HG03108 (cell line): Measurements from ENCODE around the gene SLC7A7.
"Not testable (repeated sequence)": the region's sequence is repeated elsewhere in the genome, so short reads cannot be mapped to it uniquely, and the experiment has no call there.

Experiments
- ATAC-seq: cut with Tn5 transposase; IDR thresholded peaks from one replicate; pipeline ENCODE4 v1.9.1; 2021; ENCODE audit warnings: moderate library complexity; ENCODE audit not compliant: unreplicated experiment

The SLC7A7 gene

DNA sequence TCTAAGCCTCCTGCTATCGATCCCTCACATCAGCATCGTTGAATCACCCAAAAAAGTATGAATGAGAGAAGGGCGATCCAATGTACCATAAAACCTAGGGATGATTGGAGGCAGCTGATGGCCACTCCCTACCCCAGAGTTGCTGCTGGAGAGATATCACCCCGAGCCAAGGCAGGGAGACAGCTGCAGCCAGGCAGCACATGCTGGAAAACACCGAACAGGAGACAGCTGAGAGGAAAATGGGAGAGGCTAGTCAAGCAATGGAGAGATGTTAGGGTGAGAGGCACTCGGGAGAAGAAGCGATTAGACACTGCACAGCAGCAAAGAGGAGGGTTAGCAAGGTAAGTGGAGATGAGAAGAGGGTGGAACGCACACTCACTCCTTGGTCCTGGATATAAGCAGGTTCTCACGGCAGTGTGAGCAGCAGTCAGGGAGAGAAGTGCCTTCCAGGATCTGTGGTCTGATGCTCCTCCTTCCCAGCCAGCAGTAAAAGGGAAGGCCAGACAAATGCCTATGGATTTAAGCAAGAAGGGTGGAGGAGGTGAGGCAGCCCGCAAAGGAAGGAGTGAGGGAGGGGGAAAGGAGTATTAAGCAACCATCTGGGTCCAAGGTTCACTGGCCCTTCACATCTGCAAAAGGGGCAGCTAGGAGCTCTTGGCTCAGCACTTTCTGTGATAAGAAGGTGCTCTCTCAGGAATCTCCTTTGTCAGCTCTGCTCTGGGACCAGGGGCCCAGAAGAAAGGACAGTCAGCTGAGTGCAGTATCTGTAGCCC is at the start of gene SLC7A7:
SLC7A7 (minus strand) TSS at position 495 of the 773 bp plus-strand sequence. CDS start 2,037 bp downstream, outside the sequence.
- no peak for ATAC-seq

DNA sequence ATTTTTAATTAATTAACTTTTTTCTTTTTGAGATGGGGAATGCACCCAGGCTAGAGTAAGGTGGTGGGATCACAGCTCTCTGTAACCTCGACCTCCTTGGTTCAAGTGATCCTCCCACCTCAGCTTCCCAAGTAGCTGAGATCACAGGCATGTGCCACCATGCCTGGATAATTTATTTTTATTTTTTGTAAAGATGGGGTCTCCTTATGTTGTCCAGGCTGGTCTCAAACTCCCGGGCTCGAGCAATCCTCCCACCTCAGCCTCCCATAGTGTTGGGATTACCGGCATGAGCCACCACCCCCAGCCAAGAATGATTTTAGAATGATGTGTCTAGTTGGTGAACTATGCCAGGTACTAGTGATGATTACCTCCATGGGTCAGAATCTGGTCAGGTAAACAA is 49.7 kb upstream of the SLC7A7 start:
- ATAC-seq: no peak

DNA sequence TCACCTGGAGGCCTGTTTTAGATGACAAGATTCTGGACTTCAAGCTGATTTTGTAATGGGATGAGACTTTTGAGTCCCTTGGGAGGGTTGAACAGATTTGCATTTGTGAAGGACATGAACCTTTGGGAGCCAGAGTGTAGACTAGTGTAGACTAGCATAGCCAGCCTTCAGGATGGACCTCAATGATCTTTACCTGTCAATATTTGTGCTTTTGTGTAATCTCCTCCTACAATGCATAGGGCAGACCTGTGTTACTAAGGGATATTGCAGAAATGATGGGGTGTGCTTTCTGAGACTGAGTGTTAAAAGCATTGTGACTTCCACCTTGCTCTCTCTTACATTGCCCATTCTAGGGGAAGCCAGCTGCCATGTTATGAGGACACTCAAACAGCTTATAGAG is 46.4 kb upstream of the SLC7A7 start:
- no peak for ATAC-seq

DNA sequence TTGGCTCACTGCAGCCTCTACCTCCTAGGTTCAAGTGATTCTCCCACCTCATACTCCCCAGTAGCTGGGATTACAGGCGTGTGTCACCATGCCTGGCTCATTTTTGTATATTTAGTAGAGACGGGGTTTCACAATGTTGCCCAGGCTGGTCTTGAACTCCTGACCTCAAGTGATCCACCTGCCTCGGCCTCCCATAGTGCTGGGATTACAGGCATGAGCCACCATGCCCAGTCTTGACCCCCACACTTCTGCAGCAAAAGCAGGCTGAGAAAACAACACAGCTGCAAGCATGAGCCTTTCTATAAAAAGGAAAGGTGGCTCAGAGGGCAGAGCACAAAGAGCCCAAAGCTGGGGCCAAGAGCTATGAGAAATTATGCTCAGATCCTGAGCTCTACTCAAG is 45.1 kb upstream of the SLC7A7 start:
- ATAC-seq: not testable (repeated sequence)

DNA sequence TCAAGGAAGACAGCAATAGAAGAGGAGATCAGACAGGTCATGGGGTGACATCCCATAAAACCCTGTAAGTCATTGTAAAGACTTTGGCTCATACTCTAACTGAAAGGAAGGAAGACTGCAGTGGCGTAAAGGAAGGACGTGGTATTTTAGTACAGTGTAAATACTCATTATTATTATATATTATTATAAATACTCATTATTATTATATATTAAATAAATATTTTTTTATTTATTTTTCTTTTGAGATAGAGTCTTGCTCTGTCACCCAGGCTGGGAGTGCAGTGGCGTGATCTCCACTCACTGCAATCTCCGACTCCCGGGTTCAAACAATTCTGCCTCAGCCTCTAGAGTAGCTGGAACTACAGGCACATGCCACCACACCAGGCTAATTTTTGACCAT is 41.2 kb upstream of the SLC7A7 start:
- no peak for ATAC-seq

DNA sequence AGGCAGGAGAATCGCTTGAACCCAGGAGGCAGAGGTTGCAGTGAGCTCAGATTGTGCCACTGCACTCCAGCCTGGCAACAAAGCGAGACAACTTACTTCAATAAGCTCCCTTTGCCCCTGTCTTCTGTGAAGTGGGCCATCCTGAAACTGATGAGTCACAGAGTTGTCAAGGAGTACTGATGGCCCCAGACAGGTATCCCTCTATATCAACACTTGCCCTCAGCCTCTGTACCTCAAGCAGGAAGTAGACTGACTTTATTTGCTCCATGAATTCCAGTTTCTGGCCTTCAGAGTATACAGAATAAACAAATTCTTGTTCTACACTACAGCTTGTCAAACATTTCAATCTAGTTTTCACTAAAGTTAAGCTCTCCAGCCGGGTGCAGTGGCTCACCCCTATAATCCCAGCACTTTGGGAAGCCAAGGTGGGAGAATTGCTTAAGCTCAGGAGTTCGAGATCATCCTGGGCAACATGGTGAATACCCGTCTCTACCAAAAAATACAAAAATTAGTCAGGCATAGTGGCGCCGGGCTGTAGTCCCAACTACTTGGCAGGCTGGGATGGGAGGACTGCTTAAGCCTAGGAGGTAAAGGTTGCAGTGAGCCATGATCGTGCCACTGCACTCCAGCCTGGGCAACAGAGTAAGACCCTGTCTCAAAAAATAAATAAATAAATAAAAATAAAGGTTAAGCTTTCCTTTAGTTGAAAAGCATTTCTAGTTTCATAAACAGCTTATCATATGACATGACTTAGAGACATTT is 39.9 kb upstream of the SLC7A7 start:
- ATAC-seq: no peak

DNA sequence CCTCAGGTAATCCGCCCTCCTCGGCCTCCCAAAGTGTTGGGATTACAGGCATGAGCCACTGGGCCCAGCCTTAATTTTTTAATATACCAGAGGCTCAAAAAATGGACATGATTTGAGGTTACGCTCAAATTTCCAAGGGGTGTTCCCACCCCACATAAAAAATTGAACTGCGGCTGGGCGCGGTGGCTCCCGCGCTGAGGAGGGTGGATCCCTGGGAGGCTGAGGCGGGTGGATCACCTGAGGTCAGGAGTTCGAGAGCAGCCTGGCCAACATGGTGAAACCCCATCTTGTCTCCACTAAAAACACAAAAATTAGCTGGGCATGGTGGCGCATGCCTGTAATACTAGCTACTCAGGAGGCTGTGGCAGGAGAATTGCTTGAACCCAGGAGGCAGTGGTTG is 39.1 kb upstream of the SLC7A7 start:
- not testable (repeated sequence) for ATAC-seq

DNA sequence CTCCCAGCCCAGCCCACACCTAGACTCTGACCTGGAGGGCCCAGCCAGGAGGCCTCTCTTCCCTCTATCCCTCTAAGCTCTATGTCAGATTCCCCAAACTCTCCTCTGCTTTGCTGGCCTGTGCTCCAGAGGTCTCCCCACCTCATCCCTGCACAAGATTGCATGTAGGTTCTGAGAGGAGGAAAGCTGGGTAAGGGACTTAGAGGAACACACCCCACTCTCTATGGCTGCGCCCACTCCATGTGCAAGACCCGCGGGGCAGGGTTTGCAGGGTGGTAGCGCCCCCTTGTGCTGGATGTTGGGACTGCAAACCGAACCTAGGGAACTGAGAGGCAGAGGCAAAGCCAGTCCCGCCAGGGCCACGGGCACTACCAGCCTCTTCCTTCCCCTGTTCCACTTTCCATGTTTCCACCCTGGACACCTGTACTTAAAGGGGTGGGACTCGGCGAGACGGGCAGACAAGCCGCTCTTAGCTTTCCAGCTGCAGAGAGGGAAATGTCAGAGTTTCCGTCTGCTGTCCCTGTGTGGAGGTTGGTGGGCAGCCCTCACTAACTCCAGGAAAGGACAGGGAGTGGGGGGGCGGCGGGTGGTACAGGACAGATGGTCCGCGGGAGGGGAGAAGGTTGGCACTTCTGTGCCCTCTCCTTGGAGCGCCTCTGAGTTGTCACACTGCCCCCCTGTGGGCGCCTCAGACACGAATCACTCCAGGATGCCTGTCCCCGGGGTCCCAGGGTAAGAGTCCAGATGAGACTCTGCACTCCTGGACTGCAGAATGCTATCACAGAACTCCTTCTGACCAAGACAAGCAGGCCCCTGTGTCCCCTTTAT is 37.9 kb upstream of the SLC7A7 start:
- peak; percentile 48 for ATAC-seq

DNA sequence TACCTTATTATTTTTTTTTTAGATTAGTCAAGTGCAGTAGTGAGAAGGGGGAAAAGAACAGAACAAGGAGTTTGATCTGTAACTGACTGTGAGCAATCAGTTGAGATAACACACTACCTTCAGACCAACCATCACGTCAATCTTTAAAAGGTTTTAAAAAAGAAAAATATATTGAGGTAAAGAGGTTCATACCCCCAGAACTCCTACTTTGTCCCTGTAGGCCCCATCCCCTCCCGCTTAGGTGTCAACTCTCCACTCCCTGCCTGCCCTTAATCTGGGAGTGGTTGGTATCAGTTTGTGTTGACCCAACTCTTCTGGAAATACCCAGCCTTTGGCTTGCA is 37.3 kb upstream of the SLC7A7 start:
- no peak for ATAC-seq

DNA sequence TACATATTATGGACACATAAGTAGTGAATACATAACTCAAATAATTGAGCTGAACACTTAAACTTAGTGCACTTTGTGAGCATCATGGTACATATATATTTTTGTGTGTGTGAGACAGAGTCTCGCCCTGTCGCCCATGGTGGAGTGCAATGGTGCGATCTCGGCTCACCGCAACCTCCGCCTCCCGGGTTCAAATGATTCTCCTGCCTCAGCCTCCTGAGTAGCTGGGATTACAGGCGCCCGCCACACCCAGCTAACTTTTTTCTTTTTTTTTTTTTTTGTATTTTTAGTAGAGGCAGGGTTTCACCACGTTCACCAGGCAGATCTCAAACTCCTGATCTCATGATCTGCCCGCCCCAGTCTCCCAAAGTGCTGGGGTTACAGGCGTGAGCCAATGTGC is 36.9 kb upstream of the SLC7A7 start:
- ATAC-seq: not testable (repeated sequence)

DNA sequence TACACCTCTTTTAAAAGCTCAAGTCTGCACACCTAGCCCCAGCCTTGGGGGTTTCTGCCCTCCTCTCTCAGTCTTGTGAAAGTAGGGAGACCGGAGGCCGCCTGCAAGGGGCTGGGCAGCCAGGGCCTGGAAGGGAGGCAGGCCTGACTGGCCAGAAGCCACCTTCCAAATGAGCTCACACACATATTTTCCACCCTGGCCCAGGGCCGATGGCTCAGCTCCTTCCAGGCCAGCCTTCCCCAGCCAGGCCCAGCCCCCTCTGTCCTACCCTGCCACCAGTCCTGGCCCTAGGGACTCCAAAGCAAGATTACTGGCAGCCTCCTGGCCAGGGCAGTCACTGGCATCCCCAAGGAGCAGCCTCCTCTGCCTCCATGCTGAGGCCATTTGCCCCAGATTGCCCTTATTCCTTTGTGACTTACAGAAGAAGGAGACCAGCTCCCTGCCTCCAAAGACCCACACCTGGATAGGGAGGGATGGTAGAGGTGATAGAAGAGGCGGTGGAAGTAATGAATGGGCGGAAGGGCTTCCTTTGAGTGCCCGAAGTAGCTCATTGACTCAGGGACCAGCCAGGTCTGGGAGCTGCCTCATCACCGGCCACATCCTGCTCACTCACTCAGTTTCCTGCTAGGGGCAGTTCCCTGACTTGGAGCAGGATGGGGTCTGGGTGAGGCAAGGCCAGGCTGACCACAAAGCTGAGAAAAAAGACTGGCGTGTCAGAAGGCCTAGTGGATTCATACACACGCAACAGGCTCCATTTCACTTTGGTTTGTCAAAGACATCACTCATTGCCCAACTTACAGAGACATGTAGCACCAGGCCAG is 35.9 kb upstream of the SLC7A7 start:
- no peak for ATAC-seq

DNA sequence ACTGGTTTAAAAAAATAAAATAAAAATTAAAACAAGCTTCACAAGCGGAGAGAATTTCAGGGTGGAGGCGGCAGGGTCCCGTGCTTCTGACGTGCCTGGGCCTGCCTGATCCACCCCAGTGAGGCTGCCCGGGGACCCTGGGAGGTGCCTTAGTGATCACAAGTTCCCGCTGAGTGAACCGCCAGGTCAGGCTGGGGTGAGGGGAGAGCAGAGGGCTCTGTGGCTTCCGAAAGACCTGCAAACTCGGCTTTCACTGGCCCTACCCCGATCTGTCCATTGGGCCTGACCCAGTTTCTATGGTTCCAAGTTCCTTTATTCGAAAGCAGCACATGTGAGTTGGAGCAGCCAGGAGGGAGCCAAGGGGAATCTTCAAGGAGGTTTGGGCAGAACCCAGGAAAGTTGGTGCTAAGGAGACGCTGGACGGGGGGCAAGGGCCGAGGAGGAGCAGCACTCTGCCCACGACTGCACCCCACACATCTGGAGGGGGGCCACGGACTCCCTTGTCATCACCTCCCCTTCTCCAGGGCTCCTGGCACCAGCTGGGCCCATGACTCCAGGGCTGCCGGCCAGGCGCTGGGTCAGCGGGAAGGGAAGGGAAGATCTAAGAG is 34.1 kb upstream of the SLC7A7 start:
- no peak for ATAC-seq

DNA sequence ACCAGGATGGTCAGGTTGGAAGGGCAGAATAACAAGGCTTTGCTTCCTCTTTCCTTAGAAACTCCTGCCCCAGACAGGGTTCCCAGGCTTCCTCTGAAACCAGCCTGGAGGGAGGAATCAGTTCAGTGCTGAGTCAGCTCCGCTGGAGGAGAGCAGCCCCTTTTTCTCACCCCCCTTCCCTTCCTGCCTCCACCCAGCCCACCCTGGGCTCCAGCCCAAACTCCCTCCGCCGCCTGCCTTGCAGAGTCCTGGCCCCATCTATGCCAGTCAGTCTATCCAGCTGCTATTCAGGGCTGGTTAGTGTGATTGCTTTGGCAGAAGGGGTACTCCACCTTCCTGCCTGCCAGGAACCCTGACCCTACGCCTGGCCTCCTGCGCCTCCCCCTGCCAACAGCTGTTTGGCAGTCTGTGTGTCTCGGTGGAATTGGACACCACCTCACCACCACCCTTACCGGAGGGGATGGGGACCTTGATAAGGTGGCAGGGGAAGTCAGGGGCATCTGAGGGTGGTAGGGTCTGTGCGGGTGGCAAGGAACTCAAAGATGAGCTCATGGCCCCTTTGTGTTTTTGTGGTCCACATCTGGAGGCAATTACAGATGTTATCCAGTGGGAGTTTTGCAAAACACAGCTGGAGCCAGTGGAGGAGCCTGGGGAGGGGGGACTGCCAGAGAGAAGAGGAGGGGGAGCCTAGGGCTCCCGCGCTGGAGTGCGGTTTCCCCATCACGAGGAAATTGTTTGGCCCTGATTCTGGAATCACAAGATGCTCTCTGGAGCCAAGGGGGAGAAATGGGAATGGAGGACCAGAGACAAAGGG is 33.3 kb upstream of the SLC7A7 start:
- no peak for ATAC-seq

DNA sequence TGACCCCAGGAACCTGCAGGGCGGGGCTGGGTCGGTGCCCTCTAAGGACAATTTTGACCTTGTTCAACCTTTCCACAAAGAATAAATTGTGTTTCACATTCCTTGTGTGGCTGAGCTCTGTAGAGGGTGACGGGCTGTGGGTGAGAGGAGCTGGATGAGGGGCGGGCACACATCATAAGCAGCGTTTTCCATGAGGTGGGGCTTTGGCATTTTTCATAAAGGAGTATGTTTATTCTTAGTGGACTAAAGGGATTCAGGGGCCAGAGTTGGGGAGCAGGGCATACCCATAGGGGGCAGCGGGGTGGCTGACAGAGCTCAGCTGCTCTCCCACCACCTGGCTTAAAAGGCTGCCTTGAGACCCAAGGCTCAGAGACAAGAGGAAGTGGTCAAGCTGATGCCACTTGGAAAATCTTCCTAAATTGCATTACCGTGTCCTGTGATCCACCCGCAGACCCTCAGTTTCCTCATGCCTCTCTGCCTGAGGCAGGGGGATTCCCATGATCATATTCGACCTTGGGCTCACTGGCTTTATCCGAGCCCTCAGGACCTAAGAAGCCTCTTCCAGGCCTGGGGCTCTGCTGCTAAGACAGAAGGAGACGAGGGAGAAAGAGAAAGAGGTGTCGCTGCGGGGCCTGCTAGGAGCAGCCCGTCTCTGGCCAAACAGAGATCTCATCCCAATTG is 32.6 kb upstream of the SLC7A7 start:
- no peak for ATAC-seq

DNA sequence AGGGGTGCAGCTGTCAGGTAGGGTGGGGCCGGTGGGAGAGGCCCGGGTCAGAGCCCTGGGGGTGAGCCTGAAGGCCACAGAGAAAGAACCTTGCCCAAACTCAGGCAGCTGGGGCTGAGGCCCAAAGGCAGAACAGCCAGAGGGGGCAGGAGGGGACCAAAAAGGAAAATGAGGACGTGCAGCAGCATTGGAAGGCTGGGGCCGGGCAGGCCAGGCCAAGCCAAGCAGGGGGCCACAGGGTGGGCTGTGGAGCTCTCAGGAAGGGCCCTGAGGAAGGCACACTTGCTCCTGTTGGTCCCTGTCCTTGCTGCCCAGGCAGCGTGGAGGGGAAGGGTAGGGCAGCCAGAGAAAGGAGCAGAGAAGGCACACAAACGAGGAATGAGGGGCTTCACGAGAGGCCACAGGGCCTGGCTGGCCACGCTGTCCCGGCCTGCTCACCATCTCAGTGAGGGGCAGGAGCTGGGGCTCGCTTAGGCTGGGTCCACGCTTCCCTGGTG is 31.6 kb upstream of the SLC7A7 start:
- no peak for ATAC-seq

DNA sequence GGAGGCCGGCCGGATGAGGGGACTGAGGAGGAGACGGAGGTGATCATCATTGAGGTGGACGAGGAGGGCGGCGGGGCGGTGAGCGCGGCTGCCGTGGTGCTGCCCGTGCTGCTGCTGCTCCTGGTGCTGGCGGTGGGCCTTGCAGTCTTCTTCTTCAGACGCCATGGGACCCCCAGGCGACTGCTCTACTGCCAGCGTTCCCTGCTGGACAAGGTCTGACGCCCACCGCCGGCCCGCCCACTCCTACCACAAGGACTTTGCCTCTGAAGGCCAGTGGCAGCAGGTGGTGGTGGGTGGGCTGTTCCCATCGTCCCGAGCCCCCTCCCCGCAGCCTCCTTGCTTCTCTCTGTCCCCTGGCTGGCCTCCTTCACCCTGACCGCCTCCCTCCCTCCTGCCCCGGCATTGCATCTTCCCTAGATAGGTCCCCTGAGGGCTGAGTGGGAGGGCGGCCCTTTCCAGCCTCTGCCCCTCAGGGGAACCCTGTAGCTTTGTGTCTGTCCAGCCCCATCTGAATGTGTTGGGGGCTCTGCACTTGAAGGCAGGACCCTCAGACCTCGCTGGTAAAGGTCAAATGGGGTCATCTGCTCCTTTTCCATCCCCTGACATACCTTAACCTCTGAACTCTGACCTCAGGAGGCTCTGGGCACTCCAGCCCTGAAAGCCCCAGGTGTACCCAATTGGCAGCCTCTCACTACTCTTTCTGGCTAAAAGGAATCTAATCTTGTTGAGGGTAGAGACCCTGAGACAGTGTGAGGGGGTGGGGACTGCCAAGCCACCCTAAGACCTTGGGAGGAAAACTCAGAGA is 30.8 kb upstream of the SLC7A7 start:
- ATAC-seq: no peak

DNA sequence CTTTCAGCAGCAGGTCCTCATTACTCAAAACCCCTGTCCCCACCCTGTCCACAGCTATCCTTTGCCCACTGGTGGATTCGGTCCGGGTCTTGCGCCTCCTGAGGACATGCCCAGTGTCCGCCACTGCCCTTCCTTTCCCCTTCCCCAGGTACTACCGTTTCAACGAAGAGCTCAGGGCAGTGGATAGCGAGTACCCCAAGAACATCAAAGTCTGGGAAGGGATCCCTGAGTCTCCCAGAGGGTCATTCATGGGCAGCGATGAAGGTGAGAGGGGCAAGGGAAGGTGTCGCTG is 29.8 kb upstream of the SLC7A7 start:
- no peak for ATAC-seq
